ENCODE data around the gene DOK1. TPM values are rescaled to one million over a fixed set of nuclear protein-coding genes. Genes with fewer than 3 reads are reported as not detected.
"Not testable (repeated sequence)": the region's sequence is repeated elsewhere in the genome, so short reads cannot be mapped to it uniquely, and the experiment has no call there.

DOK1 gene
- total RNA-seq, 2 experiments from 2014 or later, result 45.2 to 46.8 TPM

GRCh38 chr2:74554820-74555531, 456 bp downstream of the DOK1 start:
- Mint-ChIP-seq H3K36me3 (ENCODE audit: low read depth) (peaks cover 15% of the 10 kb centered on the region), H3K4me3 (peak overlapping the region; percentile 97), H3K27ac (peak overlapping the region; percentile 94), H3K9me3 (no peaks in the 10 kb centered on the region), H3K27me3 (peaks cover 11% of the 10 kb centered on the region), H3K4me1 (peaks cover 22% of the 10 kb centered on the region)
- ChIA-PET CTCF (interaction anchor here (0.7 to 1.5 kb wide), 3 partner anchors 10 to 32 kb away, joined by 3 to 5 read pairs (median 3); no protein-coding TSS in a partner anchor), POLR2A (interaction anchor here (0.8 to 4.5 kb wide), 13 partner anchors 9 to 100 kb away, joined by 3 to 27 read pairs (median 4); partner anchors contain the start of genes AUP1, CCDC142, HTRA2 and INO80B)
- peak; percentile 54 for DNase-seq

DNA sequence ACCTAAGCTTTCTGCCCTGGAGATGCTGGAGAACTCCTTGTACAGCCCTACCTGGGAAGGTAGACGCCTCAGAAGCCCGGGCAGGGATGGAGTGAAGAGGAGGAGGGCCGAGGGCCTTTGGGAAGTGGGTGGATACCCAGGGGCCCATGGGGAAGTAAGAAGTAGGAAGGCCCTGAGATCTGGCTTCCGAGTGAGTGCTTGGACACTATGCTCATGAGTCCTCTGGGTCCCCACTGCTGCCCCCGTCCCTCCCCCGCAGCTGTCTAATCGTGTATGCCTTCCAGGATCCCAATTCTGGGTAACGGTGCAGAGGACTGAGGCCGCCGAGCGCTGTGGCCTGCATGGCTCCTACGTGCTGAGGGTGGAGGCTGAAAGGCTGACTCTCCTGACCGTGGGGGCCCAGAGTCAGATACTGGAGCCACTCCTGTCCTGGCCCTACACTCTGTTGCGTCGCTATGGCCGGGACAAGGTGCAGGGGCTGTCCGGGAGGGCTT, 1.1 kb downstream of the DOK1 start:
- POLR2A ChIA-PET, result interaction anchor here (0.8 to 4.5 kb wide), 11 partner anchors 9 to 101 kb away, joined by 3 to 27 read pairs (median 5); partner anchors contain the start of genes AUP1, HTRA2 and INO80B
- Mint-ChIP-seq H3K27ac (peak overlapping the region; percentile 94), H3K4me3 (peak overlapping the region; percentile 97)

GRCh38 chr2:74556159-74556558, 1.6 kb downstream of the DOK1 start:
- no peaks in the 10 kb centered on the region for H3K9me3 Mint-ChIP-seq
- peaks cover 12% of the 10 kb centered on the region for H3K27me3 Mint-ChIP-seq
- H3K36me3 Mint-ChIP-seq (ENCODE audit: low read depth), result peaks cover 15% of the 10 kb centered on the region
- CTCF ChIA-PET, result interaction anchor here (1.3 to 3.3 kb wide), 3 partner anchors 10 to 30 kb away, joined by 4 to 12 read pairs (median 5); no protein-coding TSS in a partner anchor
- H3K4me1 Mint-ChIP-seq, result peaks cover 31% of the 10 kb centered on the region
- peak overlapping the region; percentile 97 for H3K4me3 Mint-ChIP-seq
- POLR2A ChIA-PET, result interaction anchor here (0.8 to 2.5 kb wide), 7 partner anchors 10 to 58 kb away, joined by 3 to 15 read pairs (median 8); no protein-coding TSS in a partner anchor
- H3K27ac Mint-ChIP-seq, result no peak overlapping the region
- no peak for DNase-seq

More for the DNA sequence above, 1.1 kb downstream of the DOK1 start:
- peaks cover 29% of the 10 kb centered on the region for H3K4me1 Mint-ChIP-seq
- peaks cover 12% of the 10 kb centered on the region for H3K27me3 Mint-ChIP-seq
- H3K36me3 Mint-ChIP-seq (ENCODE audit: low read depth), result peaks cover 15% of the 10 kb centered on the region
- no peaks in the 10 kb centered on the region for H3K9me3 Mint-ChIP-seq
- CTCF ChIA-PET, result interaction anchor here (0.7 to 1.5 kb wide), 4 partner anchors 9 to 32 kb away, joined by 3 to 5 read pairs (median 4); no protein-coding TSS in a partner anchor
- no peak for DNase-seq

GRCh38 chr2:74556831-74557370, 2.4 kb downstream of the DOK1 start:
- Mint-ChIP-seq H3K4me3 (no peak overlapping the region), H3K27me3 (peaks cover 12% of the 10 kb centered on the region), H3K9me3 (no peaks in the 10 kb centered on the region), H3K36me3 (ENCODE audit: low read depth) (peaks cover 15% of the 10 kb centered on the region), H3K4me1 (peaks cover 35% of the 10 kb centered on the region), H3K27ac (no peak overlapping the region)
- CTCF ChIA-PET, result interaction anchor here (1.3 to 3.3 kb wide), 2 partner anchors 9 to 29 kb away, joined by 4 to 12 read pairs; no protein-coding TSS in a partner anchor
- POLR2A ChIA-PET, result interaction anchor here (1.8 to 2.4 kb wide), 3 partner anchors 10 to 29 kb away, joined by 8 to 15 read pairs (median 9); no protein-coding TSS in a partner anchor
- DNase-seq, result no peak

DNA sequence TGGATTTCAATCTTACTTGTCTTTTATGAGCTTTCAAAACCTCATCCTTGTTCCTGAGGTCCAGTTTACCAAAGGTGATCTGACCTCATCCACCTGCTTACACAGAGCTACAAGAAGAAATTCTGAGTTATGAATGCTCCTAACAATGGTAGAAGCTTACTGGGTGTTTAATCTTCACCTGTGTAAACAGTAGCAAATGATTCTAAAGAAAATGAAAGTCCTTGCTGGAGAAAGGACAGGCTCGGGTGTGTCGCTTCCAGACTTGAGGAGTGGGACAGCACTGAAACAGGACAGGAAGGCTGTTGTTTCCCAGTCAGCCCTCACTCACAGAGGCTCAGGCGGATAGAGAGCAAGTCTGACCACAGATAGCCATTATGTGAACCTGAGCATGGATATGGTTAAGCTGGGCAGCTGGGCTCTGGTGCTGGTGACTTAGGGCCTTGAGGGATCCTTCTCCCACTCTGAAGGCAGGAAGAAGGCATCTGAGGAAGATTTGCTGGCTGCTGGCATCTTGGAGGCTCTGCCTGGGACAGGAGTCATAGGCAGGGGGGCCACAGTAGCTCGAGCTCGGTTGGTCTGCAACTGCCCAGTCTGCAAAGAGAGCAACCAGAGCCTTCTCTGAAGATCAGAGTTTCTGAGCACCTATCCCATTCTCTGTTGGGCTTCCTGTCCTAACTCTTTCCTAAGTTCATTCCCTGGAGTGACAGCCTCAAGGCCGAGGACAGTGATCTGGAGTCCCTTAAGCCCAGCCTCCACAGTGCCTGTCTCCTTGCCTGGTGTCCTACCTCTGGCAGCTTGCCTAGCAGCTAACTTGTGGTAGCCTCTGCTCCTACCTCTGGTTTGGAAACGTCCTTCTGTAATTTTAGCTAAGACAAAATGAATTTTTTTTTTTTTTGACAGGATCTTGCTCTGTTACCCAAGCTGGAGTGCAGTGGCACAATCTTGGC, 4.0 kb downstream of the DOK1 start:
- Mint-ChIP-seq H3K27ac (no peak overlapping the region), H3K4me3 (no peak overlapping the region), H3K9me3 (no peaks in the 10 kb centered on the region), H3K4me1 (peaks cover 37% of the 10 kb centered on the region), H3K36me3 (ENCODE audit: low read depth) (peaks cover 15% of the 10 kb centered on the region), H3K27me3 (peaks cover 16% of the 10 kb centered on the region)
- POLR2A ChIA-PET, result interaction anchor here (0.7 to 2.4 kb wide), 4 partner anchors 9 to 77 kb away, joined by 3 to 9 read pairs (median 4); no protein-coding TSS in a partner anchor
- no peak for DNase-seq
- CTCF ChIA-PET, result interaction anchor here (3.3 kb wide), 1 partner anchor 28 kb away, joined by 12 read pairs; no protein-coding TSS in a partner anchor

DNA sequence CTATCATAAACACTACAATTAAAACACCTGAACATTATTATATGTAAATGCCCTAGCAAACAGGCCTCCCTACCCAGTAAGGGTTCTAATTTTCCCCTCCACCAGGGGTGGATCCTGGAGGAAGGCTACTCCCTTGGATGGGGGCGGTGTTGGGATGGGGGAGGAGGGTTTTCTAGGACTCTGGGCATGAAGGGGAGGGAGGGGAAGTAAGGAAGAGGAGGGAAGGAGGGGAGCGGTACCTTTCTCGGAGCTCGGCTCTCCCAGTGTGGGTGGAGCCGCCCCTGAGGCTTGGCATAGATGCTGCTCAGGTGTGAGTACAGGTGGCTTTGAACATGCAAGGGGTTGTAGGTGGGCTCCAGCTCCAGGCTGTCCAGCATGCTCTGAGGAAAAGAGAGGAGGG, 5.4 kb downstream of the DOK1 start:
- H3K9me3 Mint-ChIP-seq, result no peaks in the 10 kb centered on the region
- POLR2A ChIA-PET, result interaction anchor here (0.9 kb wide), 1 partner anchor 30 kb away, joined by 4 read pairs; the partner anchor contains the start of genes AUP1 and HTRA2
- H3K27ac Mint-ChIP-seq, result no peak overlapping the region
- H3K27me3 Mint-ChIP-seq, result peaks cover 16% of the 10 kb centered on the region
- no peak overlapping the region for H3K4me3 Mint-ChIP-seq
- CTCF ChIA-PET, result no interaction called here
- DNase-seq, result no peak
- H3K4me1 Mint-ChIP-seq, result peaks cover 35% of the 10 kb centered on the region
- H3K36me3 Mint-ChIP-seq (ENCODE audit: low read depth), result peaks cover 15% of the 10 kb centered on the region

DNA sequence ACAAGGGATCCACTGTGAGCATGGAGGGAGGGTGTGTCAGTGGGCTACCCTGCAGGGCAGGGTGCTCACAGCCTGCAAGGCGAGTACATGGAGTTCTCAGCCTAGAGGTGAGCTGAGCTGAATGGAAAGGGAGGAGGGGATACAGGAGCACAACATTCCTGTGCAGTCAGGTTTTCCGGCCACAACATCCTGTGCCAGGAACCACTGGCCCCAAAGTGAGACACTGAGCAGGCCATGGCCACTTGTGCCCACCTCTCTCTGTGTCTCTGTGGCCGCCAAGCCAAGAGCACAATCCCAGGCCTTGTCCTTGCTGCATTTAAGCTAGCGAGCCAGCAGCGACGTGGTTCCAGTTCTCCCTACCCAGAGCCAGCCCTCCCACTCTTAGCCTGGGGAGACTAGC, 6.1 kb downstream of the DOK1 start:
- H3K36me3 Mint-ChIP-seq (ENCODE audit: low read depth), result peaks cover 15% of the 10 kb centered on the region
- no peak for DNase-seq
- H3K27me3 Mint-ChIP-seq, result peaks cover 16% of the 10 kb centered on the region
- no peak overlapping the region for H3K4me3 Mint-ChIP-seq
- H3K4me1 Mint-ChIP-seq, result peaks cover 32% of the 10 kb centered on the region
- H3K9me3 Mint-ChIP-seq, result no peaks in the 10 kb centered on the region
- POLR2A ChIA-PET, result interaction anchor here (0.9 kb wide), 1 partner anchor 31 kb away, joined by 4 read pairs; the partner anchor contains the start of genes AUP1 and HTRA2
- no peak overlapping the region for H3K27ac Mint-ChIP-seq
- CTCF ChIA-PET, result no interaction called here

GRCh38 chr2:74561022-74561421, 6.5 kb downstream of the DOK1 start:
- POLR2A ChIA-PET, H3K9me3 Mint-ChIP-seq: not testable (repeated sequence)

DNA sequence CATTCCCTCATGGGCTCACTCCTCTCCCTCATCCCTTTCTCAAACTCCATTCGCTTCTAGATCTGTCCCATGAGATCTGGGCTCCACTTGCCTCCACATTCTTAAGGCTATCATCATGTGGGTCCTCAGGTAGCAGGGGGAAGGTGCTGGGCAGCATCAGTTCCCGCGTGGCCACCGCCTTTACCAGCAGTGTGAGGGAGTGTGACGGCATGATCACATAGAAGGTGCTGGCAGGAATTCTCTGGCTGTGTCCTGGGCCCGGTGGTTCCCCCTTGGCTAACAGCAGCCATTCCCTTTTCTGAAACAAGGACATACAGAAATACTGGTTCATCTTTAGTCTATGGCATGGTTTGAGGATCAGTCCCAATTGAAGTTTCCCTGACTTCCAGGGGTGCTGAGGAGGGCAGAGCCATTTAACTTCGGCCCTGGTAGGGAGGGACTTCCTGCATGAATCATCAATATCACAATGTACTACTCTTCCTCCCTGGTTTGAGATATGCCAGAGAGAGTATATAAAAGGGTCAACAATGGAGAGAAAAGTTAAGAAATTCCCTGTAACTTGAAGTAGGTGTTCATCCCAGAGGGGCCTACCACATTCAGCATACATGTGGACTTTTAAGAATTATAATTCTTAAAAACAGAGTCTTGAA, 7.7 kb downstream of the DOK1 start:
- CTCF ChIA-PET, result no interaction called here
- no peak for DNase-seq
- H3K4me3 Mint-ChIP-seq, result no peak overlapping the region
- H3K36me3 Mint-ChIP-seq (ENCODE audit: low read depth), result peaks cover 2% of the 10 kb centered on the region
- H3K27me3 Mint-ChIP-seq, result peaks cover 16% of the 10 kb centered on the region
- peaks cover 38% of the 10 kb centered on the region for H3K4me1 Mint-ChIP-seq
- H3K27ac Mint-ChIP-seq, result no peak overlapping the region
- POLR2A ChIA-PET, result no interaction called here
- H3K9me3 Mint-ChIP-seq, result no peaks in the 10 kb centered on the region

More at GRCh38 chr2:74561022-74561421, 6.5 kb downstream of the DOK1 start:
- CTCF ChIA-PET, H3K27ac Mint-ChIP-seq, DNase-seq, H3K4me3 Mint-ChIP-seq: not testable (repeated sequence)
- peaks cover 16% of the 10 kb centered on the region for H3K27me3 Mint-ChIP-seq
- peaks cover 15% of the 10 kb centered on the region for H3K36me3 Mint-ChIP-seq (ENCODE audit: low read depth)
- H3K4me1 Mint-ChIP-seq, result peaks cover 35% of the 10 kb centered on the region

DNA sequence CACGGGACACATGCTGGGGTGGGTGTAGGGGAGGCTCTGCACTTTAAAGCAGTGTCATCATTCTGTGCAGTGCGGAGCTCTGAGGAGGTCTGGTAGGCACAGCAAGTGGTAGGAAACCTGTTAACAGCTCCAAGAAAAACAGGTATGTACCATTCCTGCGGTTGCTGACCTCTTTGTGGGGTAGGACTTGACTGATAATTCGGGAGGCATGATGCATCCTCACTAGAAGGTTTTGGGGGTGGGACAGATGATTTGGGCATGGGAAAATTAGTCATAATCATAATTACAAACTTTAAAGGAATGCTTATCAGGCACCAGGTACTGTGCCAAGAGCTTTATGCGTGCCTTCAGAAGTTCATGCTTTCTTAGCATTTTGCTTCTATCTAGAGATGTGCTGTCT, 9.7 kb downstream of the DOK1 start:
- ChIA-PET CTCF (interaction anchor here (1.1 kb wide), 1 partner anchor 9 kb away, joined by 3 read pairs; no protein-coding TSS in a partner anchor), POLR2A (interaction anchor here (1.4 kb wide), 1 partner anchor 9 kb away, joined by 5 read pairs; no protein-coding TSS in a partner anchor)
- peaks cover 16% of the 10 kb centered on the region for H3K27me3 Mint-ChIP-seq
- no peak overlapping the region for H3K4me3 Mint-ChIP-seq
- DNase-seq, result no peak
- peaks cover 52% of the 10 kb centered on the region for H3K4me1 Mint-ChIP-seq
- H3K36me3 Mint-ChIP-seq (ENCODE audit: low read depth), result no peaks in the 10 kb centered on the region
- H3K9me3 Mint-ChIP-seq, result no peaks in the 10 kb centered on the region
- no peak overlapping the region for H3K27ac Mint-ChIP-seq

DNA sequence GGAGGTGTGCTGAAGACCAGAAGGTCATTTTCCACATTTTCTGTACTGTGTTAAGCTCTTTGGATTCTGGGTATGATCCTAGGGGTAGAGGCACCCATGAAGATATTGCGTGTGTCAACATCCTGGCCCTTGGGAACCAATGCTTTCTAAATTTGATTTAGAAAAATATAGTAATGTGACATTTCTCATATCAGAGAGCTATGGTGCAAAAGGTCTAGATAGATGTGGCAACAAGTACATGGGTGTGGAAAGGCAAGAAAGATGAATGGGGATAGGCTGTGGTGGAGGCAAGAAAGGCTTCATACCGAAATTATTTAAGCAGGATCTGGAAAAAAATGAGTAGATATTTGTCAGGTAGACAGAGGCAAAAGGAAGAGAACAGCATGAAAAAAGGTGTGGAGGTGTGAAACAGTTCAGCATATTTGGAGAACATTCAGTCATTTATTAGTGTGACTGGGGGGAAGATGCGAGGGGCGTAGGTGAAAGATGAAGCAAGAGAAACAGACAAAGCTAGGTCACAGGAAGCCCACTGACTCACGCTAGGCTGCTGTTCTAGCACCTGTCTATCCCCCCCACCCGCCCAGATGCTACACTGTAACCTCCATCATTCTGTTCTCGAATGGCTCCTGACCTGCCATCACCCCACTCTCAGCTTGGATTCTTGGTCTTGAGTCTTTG, 11.7 kb downstream of the DOK1 start:
- H3K27ac Mint-ChIP-seq, result peak overlapping the region; percentile 48
- H3K27me3 Mint-ChIP-seq, result peaks cover 7% of the 10 kb centered on the region
- H3K4me1 Mint-ChIP-seq, result peaks cover 45% of the 10 kb centered on the region
- ChIA-PET CTCF (interaction anchor here (1.2 to 4.8 kb wide), 6 partner anchors 10 to 91 kb away, joined by 3 to 34 read pairs (median 4); no protein-coding TSS in a partner anchor), POLR2A (interaction anchor here (0.7 to 2.0 kb wide), 7 partner anchors 8 to 84 kb away, joined by 3 to 9 read pairs (median 3); partner anchors contain the start of genes AUP1 and HTRA2)
- H3K9me3 Mint-ChIP-seq, result no peaks in the 10 kb centered on the region
- H3K4me3 Mint-ChIP-seq, result no peak overlapping the region
- H3K36me3 Mint-ChIP-seq (ENCODE audit: low read depth), result no peaks in the 10 kb centered on the region
- DNase-seq, result no peak

Measured in activated CD4-positive, alpha-beta memory T cell treated with anti-CD3 and anti-CD28 coated beads, Interleukin-2, amount 10 ng/mL, durations not matched to agents 7 days and 5 days (primary cell).